Right lobe of liver (tissue), 4 donors: ENCODE measurements around the gene GALNT12.

ENCODE experiments used
- CTCF ChIP-seq, 4 donors: fragments of 200-600 bp in 3 of 4; fragments of 450-650 bp in 1 of 4; IDR thresholded peaks; one replicate each; pipeline versions ENCODE4 v1.5.1 to v1.8.0; 2016 to 2022; ENCODE audit warnings: antibody characterized with exemption in 4 of 4, mild to moderate bottlenecking in 2 of 4
- POLR2A ChIP-seq: fragments of 450-650 bp; IDR thresholded peaks from one replicate; pipeline ENCODE4 v1.6.1; 2017; ENCODE audit warnings: antibody characterized with exemption, mild to moderate bottlenecking
- donor health status: DM: no; HTN: no; CAD: no.
- donor health status: DM: no; HTN: no; CAD: no.
- donor health status: DM: no; HTN: yes; CAD: no.

- TF ChIP-seq CTCF (IDR thresholded peaks at IDR 0.05) (no peak), POLR2A (no peak)
These were observed 89.2 kb downstream of the GALNT12 start for GRCh38 chr9:98896632-98897031.
